Stimulated activated CD8-positive, alpha-beta memory T cell treated with anti-CD3 and anti-CD28 coated beads, Interleukin-4, amount 100 ng/mL, for 1 hour (primary cell): ENCODE data around the gene CFAP251.

Source experiments
- DNase-seq, 2 donors: peaks; one replicate each; pipeline ENCODE4 v3.0.0-alpha.2; 2020; ENCODE audit warnings: low read depth in 2 of 2, low spot score in 1 of 2

The CFAP251 gene

DNA sequence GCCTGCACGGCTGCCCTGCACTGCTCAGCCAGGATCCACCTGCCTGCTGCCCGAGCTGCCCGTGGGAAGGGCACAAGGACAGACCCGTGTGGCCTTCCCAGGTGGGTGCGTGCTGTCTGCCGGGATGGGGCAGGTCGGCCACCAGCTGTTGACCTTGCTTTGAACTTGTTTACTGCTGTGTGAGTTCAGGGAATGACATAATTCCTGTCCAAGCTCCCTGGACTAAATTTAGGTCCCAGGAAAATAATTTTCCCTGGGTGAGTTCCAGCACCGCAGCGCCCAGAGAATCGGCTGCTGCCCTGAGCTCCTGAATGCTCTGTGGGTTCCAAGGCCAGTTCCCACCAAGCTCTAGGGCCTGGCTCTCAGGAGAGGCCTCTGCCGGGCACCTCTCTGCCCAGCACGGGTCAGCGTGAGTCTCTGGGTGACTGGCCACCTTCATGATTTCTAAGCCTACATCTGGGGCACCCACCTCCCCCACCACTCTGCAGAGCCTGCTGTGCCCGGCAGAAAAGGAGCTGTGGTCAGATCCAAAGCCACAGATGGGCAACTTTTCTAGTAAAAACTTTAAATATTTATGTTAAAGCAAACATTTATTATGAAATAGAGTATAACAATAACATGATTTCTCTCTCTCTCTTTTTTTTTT lies 133.0 kb downstream of the CFAP251 start:
- no peak for DNase-seq

- no peak for DNase-seq
These were observed 133.9 kb downstream of the CFAP251 start for GRCh38 chr12:122052285-122052684.
